ENCODE data around the gene PCDH9. TPM values are rescaled to one million over a fixed set of nuclear protein-coding genes. Genes with fewer than 3 reads are reported as not detected.

The PCDH9 gene
- total RNA-seq, 2 donors from 2014 or later: 0.44 to 1.0 TPM

DNA sequence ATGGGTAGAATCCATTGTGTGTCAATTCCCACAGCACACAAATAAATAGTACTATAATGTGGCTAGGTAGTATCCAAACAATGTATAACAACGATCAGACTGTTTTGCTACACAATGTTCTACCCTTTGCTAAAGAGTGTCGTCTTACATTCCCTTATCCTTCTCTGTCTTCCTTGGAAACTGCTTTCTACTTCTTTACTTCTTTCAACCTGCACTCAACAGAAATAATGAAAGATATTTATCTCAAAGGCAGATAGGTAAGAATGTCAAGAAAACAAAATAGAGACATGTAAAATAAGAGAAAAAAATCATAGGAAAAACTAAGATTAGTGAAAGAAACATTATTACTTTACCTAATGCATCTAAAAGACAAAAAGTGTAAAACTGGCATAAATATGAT is 814.7 kb downstream of the PCDH9 start:
- Histone ChIP-seq H3K9ac (ENCODE audit: low read depth in 2 of 2, low read length in 2 of 2) (no peak overlapping the region), H3K27me3 (no peaks in the 10 kb centered on the region), H3K4me1 (no peaks in the 10 kb centered on the region), H3K4me3 (no peak overlapping the region), H3K9me3 (no peaks in the 10 kb centered on the region), H3K36me3 (no peaks in the 10 kb centered on the region), H3K27ac (no peak overlapping the region)
- TF ChIP-seq, protein P1, sequence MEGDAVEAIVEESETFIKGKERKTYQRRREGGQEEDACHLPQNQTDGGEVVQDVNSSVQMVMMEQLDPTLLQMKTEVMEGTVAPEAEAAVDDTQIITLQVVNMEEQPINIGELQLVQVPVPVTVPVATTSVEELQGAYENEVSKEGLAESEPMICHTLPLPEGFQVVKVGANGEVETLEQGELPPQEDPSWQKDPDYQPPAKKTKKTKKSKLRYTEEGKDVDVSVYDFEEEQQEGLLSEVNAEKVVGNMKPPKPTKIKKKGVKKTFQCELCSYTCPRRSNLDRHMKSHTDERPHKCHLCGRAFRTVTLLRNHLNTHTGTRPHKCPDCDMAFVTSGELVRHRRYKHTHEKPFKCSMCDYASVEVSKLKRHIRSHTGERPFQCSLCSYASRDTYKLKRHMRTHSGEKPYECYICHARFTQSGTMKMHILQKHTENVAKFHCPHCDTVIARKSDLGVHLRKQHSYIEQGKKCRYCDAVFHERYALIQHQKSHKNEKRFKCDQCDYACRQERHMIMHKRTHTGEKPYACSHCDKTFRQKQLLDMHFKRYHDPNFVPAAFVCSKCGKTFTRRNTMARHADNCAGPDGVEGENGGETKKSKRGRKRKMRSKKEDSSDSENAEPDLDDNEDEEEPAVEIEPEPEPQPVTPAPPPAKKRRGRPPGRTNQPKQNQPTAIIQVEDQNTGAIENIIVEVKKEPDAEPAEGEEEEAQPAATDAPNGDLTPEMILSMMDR (IDR thresholded peaks at IDR 0.05): no peak
- intact Hi-C loops (cut with DNase I): no loop called here
- DNase-seq: no peak

- Histone ChIP-seq H3K9me3 (no peaks in the 10 kb centered on the region), H3K4me1 (no peaks in the 10 kb centered on the region), H3K9ac (ENCODE audit: low read depth in 2 of 2, low read length in 2 of 2) (no peak overlapping the region), H3K36me3 (no peaks in the 10 kb centered on the region), H3K27me3 (no peaks in the 10 kb centered on the region), H3K27ac (no peak overlapping the region), H3K4me3 (no peak overlapping the region)
- TF ChIP-seq, protein P1 (IDR thresholded peaks at IDR 0.05): no peak
- intact Hi-C loops (cut with DNase I): no loop called here
- DNase-seq: no peak
These were observed 815.9 kb downstream of the PCDH9 start for GRCh38 chr13:66414066-66414800.

DNA sequence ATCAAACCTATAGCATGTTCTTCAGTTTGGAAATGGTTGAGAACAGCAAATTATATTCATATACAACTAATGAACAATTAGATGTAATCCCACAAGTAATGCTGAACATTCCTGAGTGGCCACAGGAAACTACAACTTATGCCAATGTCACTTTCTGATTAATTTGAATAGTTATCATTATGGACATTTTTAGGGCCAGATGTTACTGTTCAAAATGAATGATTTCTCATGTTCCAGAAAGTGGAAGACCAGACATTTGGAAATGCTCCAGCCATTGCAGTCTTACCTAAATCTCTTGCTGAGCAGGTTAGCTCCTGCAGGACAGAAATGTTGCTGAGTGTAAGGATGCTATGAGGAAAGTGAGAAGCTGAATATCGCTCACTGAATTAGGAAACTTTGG is 819.8 kb downstream of the PCDH9 start:
- Histone ChIP-seq H3K9me3 (no peaks in the 10 kb centered on the region), H3K9ac (ENCODE audit: low read depth in 2 of 2, low read length in 2 of 2) (no peak overlapping the region), H3K4me3 (no peak overlapping the region), H3K36me3 (no peaks in the 10 kb centered on the region), H3K27ac (no peak overlapping the region), H3K27me3 (no peaks in the 10 kb centered on the region), H3K4me1 (no peaks in the 10 kb centered on the region)
- TF ChIP-seq, protein P1 (IDR thresholded peaks at IDR 0.05): no peak
- intact Hi-C loops (cut with DNase I): no loop called here
- DNase-seq: no peak

DNA sequence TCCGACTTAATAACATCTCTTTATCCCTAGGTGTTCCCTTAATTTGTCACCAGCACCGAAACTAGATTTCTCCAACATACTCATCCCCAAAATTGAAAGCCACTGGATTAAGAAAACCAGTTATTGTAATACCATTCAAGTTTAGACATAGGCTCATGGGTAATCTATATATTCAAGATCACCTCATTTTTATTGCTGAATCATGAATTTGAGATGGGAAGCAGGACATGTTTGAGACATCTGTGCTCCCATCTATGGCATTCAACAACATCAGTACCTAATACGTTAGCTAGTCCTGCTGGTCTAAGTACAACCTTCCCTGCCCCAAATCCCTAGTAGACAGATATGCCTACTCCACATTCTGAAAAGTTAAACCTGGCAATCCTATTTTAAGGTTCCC is 820.6 kb downstream of the PCDH9 start:
- TF ChIP-seq, protein P1 (IDR thresholded peaks at IDR 0.05): no peak
- H3K4me3 ChIP-seq: no peak overlapping the region
- no peak overlapping the region for H3K27ac ChIP-seq
- H3K9me3 ChIP-seq: no peaks in the 10 kb centered on the region
- no peaks in the 10 kb centered on the region for H3K4me1 ChIP-seq
- H3K36me3 ChIP-seq: no peaks in the 10 kb centered on the region
- no peaks in the 10 kb centered on the region for H3K27me3 ChIP-seq
- intact Hi-C loops (cut with DNase I): no loop called here
- no peak for DNase-seq
- H3K9ac ChIP-seq (ENCODE audit: low read depth in 2 of 2, low read length in 2 of 2): no peak overlapping the region

- H3K27me3 ChIP-seq: no peaks in the 10 kb centered on the region
- no peak for DNase-seq
- H3K36me3 ChIP-seq: no peaks in the 10 kb centered on the region
- no peak overlapping the region for H3K27ac ChIP-seq
- H3K9me3 ChIP-seq: no peaks in the 10 kb centered on the region
- H3K9ac ChIP-seq (ENCODE audit: low read depth in 2 of 2, low read length in 2 of 2): no peak overlapping the region
- no peaks in the 10 kb centered on the region for H3K4me1 ChIP-seq
- TF ChIP-seq, protein P1 (IDR thresholded peaks at IDR 0.05): no peak
- intact Hi-C loops (cut with DNase I): no loop called here
- no peak overlapping the region for H3K4me3 ChIP-seq
These were observed 823.0 kb downstream of the PCDH9 start for GRCh38 chr13:66407128-66407527.
